Activated CD4-positive, alpha-beta T cell treated with anti-CD3 and anti-CD28 coated beads for 24 hours (primary cell): Measurements from ENCODE around the gene SUPT6H.

Experiments
- DNase-seq, 2 donors: peaks; one replicate each; pipeline ENCODE4 v3.0.0-alpha.2; 2020; ENCODE audit warnings: low read depth in 2 of 2

The SUPT6H gene

DNA sequence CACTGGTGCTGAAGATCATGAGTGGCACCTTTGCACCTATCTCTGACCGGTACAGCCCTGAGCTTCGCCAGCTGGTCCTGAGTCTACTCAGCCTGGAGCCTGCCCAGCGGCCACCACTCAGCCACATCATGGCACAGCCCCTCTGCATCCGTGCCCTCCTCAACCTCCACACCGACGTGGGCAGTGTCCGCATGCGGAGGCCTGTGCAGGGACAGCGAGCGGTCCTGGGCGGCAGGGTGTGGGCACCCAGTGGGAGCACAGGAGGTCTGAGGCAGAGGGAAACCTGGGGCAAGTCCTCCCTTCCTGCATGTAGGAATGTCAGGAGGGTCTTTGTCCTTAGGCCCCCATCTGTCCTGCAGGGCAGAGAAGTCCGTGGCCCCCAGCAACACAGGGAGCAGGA, 75.3 kb downstream of the SUPT6H start:
- no peak for DNase-seq

DNA sequence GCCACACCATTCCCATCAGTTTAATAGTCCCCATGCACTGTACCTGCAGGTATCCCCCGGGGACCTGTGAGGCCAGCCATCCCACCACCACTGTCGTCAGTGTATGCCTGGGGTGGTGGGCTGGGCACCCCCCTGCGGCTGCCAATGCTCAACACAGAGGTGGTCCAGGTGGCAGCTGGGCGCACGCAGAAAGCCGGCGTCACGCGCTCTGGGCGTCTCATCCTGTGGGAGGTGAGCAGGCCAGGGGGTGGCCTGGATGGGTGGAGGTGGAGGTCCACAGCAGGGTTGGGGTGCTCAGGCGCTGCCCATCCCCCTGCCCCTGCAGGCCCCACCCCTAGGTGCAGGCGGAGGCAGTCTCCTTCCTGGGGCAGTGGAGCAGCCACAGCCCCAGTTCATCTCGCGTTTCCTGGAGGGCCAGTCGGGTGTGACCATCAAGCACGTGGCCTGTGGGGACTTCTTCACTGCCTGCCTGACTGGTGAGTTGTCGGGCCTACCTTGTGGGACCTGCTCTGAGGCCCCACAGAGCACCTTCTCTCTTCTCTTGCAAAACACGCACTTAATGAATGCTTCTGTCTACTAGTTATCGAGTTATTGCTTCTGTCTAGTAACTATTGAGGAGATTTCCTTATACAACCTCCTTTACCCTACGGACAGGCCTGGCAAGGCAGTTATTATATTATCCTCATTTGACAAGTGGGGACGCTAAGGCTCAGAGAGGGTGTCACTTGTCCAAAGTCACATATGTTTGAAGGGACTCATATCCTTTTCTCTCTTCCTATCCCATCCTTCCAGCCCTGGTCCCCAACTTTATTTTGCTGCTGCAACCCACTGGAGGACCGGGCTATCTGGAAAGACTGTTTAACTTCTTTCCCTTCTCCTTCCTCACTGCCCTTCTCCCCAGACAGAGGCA, 76.0 kb downstream of the SUPT6H start:
- DNase-seq = no peak

DNA sequence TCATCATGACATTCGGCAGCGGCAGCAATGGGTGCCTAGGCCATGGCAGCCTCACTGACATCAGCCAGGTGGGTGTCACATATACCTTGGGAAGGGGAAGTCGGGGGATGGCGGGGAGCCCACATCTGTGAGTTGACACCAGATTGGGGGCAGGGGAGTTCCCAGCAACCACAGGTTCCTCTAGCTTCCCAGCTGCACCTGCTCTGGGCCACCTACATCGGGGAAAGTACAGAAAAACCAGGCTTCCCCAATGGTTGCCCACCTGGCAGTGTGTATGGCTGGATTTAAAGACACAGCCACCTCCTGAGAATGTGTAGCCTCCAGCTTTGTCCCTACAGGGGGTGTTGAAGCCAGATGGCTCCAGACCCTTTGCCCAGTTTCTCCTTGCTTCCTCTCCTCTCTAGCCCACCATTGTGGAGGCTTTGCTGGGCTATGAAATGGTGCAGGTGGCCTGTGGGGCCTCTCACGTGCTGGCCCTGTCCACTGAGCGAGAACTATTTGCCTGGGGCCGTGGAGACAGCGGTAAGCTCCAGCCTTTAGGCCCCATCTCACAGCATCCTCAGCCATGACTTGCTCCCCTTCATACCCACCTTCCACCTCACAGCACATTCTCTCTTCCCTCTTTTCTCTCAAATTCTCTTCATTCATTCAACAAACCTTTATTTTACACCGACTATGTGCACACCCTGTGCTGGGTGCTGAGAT, 76.8 kb downstream of the SUPT6H start:
- peak in 1 of 2 donors; percentile 43 for DNase-seq

DNA sequence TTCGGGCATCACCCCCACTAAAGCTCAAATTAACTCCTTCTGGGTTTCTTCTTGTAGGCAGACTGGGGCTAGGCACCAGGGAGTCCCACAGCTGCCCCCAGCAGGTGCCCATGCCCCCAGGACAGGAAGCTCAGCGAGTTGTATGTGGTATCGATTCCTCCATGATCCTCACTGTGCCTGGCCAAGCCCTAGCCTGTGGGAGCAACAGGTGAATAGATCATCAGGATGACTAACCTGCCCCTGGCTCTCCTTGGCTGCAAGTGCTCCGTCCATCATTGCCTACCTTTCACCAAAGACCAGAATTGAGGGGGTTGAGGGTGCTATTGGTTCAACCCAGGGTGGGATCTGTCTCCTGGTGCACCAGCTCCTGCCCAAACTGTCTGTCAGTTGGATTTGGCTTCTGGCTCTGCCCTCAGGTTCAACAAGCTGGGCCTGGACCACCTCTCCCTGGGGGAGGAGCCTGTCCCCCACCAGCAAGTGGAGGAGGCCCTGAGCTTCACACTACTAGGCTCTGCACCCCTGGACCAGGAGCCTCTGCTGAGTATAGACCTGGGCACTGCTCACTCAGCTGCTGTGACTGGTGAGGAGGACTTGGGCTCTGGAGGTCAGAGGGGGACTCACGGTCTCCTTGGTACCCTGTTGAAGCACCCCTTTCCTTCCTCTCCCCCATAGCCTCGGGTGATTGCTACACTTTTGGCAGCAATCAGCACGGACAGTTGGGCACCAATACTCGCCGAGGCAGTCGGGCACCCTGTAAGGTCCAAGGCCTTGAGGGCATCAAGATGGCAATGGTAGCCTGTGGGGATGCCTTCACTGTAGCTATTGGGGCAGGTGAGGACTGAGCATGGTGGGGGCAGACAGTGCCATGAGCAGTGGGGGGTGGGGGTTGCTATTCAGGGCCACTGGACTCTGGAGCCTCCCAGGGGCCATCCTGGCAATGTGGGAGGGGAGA, 78.7 kb downstream of the SUPT6H start:
- DNase-seq = no peak

DNA sequence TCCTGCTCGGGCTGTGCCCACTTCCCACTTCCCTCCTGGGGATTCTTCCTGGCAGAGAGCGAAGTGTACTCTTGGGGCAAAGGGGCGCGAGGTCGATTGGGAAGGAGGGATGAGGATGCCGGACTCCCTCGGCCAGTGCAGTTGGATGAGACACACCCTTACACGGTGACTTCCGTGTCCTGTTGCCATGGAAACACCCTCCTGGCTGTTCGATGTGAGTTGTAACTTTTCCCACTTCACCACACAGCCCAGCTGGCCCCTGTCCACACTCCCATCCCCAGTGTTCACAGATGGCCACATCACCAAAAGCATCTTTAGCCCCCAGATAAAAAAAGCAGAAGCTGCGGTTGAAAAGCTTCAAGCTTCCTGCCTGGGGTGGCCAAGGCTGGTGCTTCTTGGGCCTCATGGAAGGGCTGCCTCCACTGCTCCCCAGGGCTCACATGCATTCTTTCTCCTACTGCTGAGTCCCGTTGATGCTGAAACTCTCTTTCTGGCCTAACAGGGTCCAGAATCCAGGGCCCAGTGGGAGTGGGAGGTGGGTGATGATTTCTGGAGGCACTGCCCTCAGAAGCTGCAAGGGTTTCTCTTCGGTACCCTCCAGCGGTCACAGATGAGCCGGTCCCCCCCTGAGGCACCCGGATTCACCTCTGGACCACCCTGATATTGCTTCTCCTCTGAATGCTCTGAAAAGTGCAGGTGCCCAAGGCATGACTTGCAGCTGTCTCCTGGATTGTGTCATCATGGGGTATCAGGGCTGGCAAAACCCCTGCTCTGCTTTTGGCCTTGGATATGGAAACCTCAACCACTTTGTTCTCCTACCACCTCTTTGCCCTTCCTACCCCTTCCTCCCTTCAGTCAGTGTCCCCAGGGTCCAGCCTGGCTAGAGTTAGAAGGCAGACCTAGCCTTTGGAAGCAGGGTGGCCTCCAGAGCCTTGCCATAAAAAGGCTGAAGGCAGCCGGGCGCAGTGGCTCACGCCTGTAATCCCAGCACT, 79.6 kb downstream of the SUPT6H start:
- no peak for DNase-seq

DNA sequence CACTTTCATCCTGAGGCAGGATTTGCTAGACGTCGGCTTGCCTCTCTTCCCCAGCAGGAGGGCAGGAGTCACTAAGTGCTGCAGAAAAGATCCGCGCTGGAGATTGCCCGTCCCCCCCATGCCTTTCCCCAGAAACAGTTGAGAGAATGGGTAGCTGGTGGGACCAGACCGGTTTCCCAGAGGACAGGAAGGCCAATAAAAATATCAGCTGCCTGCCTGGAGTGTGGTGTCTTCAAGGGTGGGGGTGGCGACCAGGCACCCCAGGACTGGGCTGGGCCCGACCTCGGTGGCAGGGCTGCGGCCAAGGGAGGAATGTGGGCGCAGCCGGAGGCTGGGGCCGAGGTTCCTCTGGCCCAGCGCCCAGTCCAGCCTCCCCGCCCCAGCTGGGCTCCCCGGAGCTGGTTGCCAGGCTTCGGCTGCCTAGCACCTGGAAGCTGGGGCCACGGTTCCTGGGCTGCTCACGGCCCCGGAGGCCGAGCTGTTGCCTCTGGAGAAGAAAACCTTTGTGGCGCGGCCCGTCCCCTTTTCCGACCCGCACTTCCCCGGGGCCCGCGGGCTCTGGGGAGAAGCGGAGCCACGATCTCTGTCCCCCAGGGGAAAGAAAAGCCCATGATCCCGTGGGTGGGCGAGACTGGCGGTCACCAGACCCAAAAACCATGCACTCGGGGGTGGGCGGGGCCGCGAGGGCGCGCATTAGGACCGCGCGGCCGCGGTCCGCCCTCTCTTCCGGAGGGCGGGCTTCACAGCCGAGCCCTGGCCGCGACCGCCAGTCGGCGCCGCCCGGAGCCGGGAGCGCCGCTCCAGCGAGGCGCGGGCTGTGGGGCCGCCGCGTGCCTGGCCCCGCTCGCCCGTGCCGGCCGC, 81.5 kb downstream of the SUPT6H start, which contains the start of gene TRAF4:
Gene TRAF4, plus strand, starts transcription at position 769 of the 861 bp plus-strand sequence. CDS start 102 bp downstream, outside the sequence.
- peak; percentile 75 to 76 for DNase-seq

DNA sequence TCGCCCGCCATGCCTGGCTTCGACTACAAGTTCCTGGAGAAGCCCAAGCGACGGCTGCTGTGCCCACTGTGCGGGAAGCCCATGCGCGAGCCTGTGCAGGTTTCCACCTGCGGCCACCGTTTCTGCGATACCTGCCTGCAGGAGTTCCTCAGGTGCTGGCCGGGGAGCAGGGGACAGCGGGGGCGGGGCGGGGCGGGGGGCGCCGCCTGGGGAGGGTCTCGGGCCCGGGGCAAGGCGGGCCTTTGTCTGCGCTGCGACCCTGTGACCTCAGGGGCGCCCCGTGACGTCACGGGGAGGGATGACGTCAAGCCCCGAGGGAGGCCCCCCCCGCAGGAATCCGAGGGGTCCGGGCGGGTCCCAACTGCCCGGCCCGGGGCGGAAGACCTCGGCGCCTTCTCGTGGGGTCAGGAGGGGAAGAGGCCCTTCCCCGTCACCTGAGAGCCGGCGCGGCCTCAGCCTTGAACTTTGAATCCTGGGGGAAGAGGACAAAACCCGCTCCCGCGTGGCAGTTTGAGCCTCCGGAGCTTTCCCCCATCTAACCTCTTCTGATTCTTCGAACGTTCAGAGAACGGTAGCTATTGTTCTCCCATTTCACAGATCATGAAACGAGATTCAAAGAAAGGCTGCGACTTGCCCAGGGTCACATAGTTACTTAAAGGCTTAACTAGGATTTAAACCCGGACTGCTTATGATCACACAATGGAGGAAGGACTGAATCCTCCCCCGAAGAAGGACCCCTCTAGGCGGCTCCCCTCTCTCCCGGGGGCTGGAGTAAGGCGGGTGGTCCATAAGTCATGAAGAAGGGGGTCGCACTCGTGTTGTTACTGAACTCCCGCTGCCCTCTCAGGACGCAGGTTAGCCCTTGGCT, 82.3 kb downstream of the SUPT6H start:
- DNase-seq = peak; percentile 51 to 65

DNA sequence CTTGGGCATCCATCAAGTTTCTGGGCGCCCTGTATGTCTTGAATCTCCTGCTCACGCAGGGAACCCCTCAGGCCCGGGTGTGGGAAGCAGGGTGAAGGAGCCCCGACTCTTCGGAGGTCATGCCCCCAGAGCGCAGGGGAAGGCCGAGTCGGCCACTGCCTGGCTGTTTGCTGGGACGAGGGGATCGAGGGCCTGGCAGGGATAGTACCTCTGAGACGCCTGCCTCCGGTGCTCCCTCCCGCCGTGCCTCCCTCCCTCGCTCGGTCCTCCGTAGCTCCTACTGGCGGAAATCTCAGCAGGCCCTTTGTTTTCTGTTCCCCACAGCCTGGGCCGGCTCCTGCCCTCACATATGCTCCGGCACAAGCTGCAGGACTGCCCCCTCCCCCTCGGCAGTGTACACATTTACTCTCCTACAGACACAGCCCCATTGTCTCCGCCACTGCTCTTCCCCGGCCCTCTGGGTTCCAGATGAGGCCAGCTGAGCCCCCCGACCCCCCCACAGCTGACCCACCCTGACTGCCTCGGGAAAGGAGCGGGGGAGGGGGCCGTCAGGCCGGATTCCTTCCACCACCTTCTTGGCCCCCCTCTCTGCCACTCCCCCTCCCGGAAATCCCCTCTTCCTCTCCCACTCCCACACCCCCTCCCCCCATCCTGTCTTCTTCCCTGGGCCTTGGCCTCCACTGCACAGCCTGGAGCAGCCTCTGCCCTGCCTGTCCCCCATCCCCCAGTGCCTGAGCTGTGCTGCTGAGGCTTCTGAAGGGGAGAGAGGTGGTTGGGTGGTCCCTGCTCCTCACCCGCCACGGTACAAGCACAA, 83.2 kb downstream of the SUPT6H start:
- DNase-seq = no peak

DNA sequence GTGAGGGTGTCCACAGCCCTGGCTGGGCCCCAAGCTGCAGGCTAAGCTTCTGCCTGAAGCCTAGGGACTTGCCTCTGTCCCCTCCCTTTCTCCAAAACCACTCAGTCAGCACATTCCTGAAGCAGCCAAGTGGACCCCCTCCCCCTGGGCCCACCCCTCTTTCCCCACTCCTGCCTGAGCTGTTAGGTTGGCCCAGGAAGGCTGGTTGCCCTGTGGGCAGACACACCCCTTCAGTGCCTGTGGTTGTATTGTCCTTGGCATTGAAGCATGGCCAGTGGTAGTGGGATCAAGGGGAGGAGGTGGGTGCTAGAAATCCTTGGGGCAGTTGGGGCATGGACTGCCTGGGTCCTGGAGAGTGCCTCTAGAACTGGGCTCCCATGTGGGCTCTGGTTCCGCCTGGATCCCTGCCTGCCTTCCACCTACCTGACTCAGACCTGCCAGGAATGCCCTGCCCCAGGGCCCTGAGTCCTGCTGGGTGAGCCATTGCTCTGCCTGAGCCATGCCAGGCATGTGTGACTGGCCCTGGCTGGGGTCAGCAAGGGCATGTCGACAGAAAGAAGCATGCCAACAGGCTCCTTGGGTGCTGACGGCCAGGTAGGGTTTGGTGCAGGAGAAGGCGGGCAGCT, 83.9 kb downstream of the SUPT6H start:
- DNase-seq = no peak

DNA sequence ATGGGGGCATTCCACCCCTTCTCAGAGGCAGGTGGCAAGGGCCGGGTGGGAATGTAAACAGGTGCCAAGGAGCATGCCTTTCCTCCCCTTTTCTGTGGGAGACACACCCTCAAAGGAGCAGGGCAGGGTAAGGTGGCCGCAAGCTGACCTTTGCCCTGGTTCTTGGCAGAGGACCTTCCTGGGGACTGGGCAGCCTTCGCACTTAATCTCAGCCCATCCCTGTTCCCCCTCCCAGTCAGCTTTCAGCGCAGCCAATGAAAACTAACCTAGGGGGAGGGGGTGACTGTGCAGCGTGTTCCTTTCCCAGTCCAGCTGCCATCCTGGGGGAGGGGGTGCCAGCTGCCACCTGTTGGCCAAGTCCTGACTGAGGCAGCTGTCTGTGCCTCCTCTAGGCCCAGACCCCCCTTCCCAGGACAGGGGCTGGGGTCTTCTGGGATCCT, 84.6 kb downstream of the SUPT6H start:
- no peak for DNase-seq

DNA sequence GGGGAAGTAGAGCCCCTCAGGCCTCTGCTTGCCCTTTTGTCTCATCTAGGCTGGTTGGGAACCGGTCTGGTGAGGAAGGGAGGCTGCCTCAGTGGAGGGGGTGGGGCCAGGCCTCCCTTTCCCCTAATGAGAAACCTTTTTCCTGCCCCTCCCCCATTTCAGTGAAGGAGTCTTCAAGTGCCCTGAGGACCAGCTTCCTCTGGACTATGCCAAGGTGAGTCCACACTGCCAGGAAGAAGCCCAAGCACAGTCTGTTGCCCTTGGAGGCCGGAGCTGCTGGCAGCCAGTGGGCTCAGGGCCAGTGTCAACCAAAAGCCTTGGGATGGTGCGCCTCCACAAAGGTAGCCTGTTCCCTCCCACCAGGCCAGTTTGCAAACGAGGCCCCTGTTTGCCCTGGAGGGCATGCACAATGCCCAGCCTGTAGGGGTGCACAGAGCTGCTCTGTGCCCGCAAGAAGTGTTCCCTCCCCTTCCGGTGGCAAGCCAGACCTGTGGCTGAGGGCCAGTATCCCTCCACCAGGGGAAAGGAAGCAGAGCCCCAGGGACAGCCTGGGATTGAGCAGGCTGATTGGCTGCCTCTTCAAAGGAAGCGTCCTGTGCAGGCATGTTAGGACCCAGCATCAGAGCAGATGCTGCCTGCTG, 85.2 kb downstream of the SUPT6H start:
- DNase-seq = no peak

DNA sequence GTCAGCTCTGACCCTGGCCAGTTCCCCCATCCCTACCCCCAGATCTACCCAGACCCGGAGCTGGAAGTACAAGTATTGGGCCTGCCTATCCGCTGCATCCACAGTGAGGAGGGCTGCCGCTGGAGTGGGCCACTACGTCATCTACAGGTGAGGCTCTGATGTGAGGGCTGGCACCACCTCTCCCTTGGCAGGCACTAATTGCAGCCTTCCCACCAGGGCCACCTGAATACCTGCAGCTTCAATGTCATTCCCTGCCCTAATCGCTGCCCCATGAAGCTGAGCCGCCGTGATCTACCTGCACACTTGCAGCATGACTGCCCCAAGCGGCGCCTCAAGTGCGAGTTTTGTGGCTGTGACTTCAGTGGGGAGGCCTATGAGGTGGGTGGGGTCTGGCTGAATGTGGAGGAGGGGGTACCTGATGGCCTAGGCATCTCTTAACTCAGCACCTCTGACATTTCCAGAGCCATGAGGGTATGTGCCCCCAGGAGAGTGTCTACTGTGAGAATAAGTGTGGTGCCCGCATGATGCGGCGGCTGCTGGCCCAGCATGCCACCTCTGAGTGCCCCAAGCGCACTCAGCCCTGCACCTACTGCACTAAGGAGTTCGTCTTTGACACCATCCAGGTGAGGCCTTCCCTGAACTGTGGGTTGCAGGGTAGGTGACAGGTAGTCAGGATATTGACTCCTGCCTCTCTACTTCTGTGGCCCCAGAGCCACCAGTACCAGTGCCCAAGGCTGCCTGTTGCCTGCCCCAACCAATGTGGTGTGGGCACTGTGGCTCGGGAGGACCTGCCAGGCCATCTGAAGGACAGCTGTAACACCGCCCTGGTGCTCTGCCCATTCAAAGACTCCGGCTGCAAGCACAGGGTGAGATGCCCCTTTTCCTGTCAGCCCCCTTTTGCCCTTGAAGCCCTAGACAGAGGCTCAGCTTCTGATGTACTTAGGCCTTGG, 86.1 kb downstream of the SUPT6H start:
- DNase-seq = no peak

DNA sequence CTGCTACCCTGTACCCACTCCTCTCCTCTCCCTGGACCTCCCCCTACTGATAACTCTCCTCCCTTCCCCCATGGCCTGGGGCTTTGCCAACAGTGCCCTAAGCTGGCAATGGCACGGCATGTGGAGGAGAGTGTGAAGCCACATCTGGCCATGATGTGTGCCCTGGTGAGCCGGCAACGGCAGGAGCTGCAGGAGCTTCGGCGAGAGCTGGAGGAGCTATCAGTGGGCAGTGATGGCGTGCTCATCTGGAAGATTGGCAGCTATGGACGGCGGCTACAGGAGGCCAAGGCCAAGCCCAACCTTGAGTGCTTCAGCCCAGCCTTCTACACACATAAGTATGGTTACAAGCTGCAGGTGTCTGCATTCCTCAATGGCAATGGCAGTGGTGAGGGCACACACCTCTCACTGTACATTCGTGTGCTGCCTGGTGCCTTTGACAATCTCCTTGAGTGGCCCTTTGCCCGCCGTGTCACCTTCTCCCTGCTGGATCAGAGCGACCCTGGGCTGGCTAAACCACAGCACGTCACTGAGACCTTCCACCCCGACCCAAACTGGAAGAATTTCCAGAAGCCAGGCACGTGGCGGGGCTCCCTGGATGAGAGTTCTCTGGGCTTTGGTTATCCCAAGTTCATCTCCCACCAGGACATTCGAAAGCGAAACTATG, 87.0 kb downstream of the SUPT6H start:
- DNase-seq = no peak

DNA sequence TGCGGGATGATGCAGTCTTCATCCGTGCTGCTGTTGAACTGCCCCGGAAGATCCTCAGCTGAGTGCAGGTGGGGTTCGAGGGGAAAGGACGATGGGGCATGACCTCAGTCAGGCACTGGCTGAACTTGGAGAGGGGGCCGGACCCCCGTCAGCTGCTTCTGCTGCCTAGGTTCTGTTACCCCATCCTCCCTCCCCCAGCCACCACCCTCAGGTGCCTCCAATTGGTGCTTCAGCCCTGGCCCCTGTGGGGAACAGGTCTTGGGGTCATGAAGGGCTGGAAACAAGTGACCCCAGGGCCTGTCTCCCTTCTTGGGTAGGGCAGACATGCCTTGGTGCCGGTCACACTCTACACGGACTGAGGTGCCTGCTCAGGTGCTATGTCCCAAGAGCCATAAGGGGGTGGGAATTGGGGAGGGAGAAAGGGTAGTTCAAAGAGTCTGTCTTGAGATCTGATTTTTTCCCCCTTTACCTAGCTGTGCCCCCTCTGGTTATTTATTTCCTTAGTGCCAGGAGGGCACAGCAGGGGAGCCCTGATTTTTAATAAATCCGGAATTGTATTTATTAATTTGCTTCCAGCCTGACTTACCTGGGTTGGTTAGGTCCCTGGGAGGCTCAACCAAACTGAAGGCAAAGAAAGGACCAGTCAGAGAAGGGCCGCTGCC, 87.6 kb downstream of the SUPT6H start:
- no peak for DNase-seq
